Esophagus squamous epithelium (tissue), 5 donors: ENCODE data around the gene SGMS2. TPM values are rescaled to one million over a fixed set of nuclear protein-coding genes. Genes with fewer than 3 reads are reported as not detected.
"Not testable (repeated sequence)": the region's sequence is repeated elsewhere in the genome, so short reads cannot be mapped to it uniquely, and the experiment has no call there.

Source experiments
- DNase-seq: peaks from one replicate; lab custom pipeline; 2025; lab: John Stamatoyannopoulos, UW
- H3K27ac ChIP-seq, 4 donors: fragments of 200-600 bp; sonication (generic); one replicate each; pipeline ENCODE4 v1.5.1; 2016 to 2019; ENCODE audit warnings: mild to moderate bottlenecking in 1 of 4
- H3K27me3 ChIP-seq, 4 donors: fragments of 200-600 bp; sonication (generic); 1 replicate in 3 of 4; 2 replicates in 1 of 4; pipeline versions ENCODE4 v1.5.1 to v1.6.0; 2017 to 2021; ENCODE audit warnings: antibody characterized with exemption in 1 of 4
- H3K36me3 ChIP-seq, 3 donors: fragments of 200-600 bp; sonication (generic); one replicate each; pipeline ENCODE4 v1.5.1; 2016 to 2019
- H3K4me1 ChIP-seq, 3 donors: fragments of 200-600 bp; sonication (generic); one replicate each; pipeline ENCODE4 v1.5.1; 2017 to 2019
- H3K4me3 ChIP-seq, 4 donors: fragments of 200-600 bp; sonication (generic); 1 replicate in 3 of 4; 2 replicates in 1 of 4; pipeline ENCODE4 v1.5.1; 2016 to 2019; ENCODE audit warnings: mild to moderate bottlenecking in 2 of 4, moderate library complexity in 1 of 4
- H3K9me3 ChIP-seq, 3 donors: fragments of 200-600 bp; sonication (generic); one replicate each; pipeline ENCODE4 v1.5.1; 2016 to 2019
- CTCF ChIP-seq, 6 experiments: fragments of 450-650 bp in 4 of 6; fragments of 200-600 bp in 2 of 6; sonication (generic) in 2 of 6; IDR thresholded peaks; one replicate each; pipeline ENCODE4 v1.5.1; 2016 to 2019; ENCODE audit warnings: antibody characterized with exemption in 6 of 6, mild to moderate bottlenecking in 4 of 6, moderate library complexity in 4 of 6
- POLR2A ChIP-seq, 4 donors: fragments of 450-650 bp; IDR thresholded peaks; one replicate each; pipeline ENCODE4 v1.6.1; 2017; ENCODE audit warnings: antibody characterized with exemption in 4 of 4, mild to moderate bottlenecking in 4 of 4, moderate library complexity in 3 of 4
- WGBS, 2 donors: methylation state at CpG; one replicate each; pipeline ENCODE4 v1.1.5; 2018; 5-methylcytosine and 5-hydroxymethylcytosine counted together
- intact Hi-C: fragments of 100-400 bp; cut with DNase I; formaldehyde crosslinking; loops from one replicate; pipeline ENCODE4 v1.15.0; 2022
- total RNA-seq, 4 donors: library from RNA; depleted of rRNA; stranded (reverse); fragments of >200 nt; gene quantifications; one replicate each; pipeline ENCODE4 v1.1.0, GENCODE V29; 2016
- donor health status: DM: yes; HTN: yes; CAD: no.

Gene SGMS2
- total RNA-seq, 4 donors from 2014 or later = 53.4 to 153 (median 114) TPM

GRCh38 chr4:107917500-107917899 lies 92.8 kb downstream of the SGMS2 start:
- peaks cover 0 to 21% (median 0%) of the 10 kb centered on the region in 3 donors for H3K9me3 ChIP-seq
- H3K4me3 ChIP-seq = no peak overlapping the region
- TF ChIP-seq CTCF (IDR thresholded peaks at IDR 0.05) (no peak), POLR2A (IDR thresholded peaks at IDR 0.05) (no peak)
- H3K27me3 ChIP-seq = no peaks in the 10 kb centered on the region
- no peaks in the 10 kb centered on the region for H3K36me3 ChIP-seq
- no peak for DNase-seq
- no peak overlapping the region for H3K27ac ChIP-seq
- intact Hi-C loops = no loop called here
- no peaks in the 10 kb centered on the region for H3K4me1 ChIP-seq
- 88 to 93% methylated on average over 2 of the region's 2 CpGs for WGBS, 2 donors

GRCh38 chr4:107922486-107923473 lies 98.0 kb downstream of the SGMS2 start:
- intact Hi-C loops = no loop called here
- Histone ChIP-seq H3K27me3 (no peaks in the 10 kb centered on the region), H3K36me3 (no peaks in the 10 kb centered on the region), H3K4me1 (no peaks in the 10 kb centered on the region), H3K9me3 (peaks cover 0 to 21% (median 0%) of the 10 kb centered on the region in 3 donors), H3K27ac (no peak overlapping the region), H3K4me3 (no peak overlapping the region)
- WGBS, 2 donors = 57 to 69% methylated on average over 4 of the region's 4 CpGs
- TF ChIP-seq POLR2A (IDR thresholded peaks at IDR 0.05) (no peak), CTCF (IDR thresholded peaks at IDR 0.05) (no peak)
- DNase-seq = no peak

GRCh38 chr4:107925713-107926112 lies 101.0 kb downstream of the SGMS2 start:
- DNase-seq, H3K36me3 ChIP-seq, H3K9me3 ChIP-seq, H3K27ac ChIP-seq, H3K27me3 ChIP-seq, H3K4me1 ChIP-seq, H3K4me3 ChIP-seq, intact Hi-C loops: not testable (repeated sequence)

GRCh38 chr4:107926875-107927274 lies 102.1 kb downstream of the SGMS2 start:
- DNase-seq, H3K27me3 ChIP-seq, H3K36me3 ChIP-seq, intact Hi-C loops, H3K9me3 ChIP-seq, H3K27ac ChIP-seq, H3K4me3 ChIP-seq: not testable (repeated sequence)
- peaks cover 3 to 12% (median 5%) of the 10 kb centered on the region in 3 donors for H3K4me1 ChIP-seq
- WGBS, 2 donors = 71 to 92% methylated on average over 3 to 4 of the region's 4 CpGs

- peak; percentile 39 for DNase-seq
- Histone ChIP-seq H3K4me3 (peak within 1 kb of the TSS; percentile 60 to 82 (median 70)), H3K36me3 (peaks cover 0 to 2% (median 0%) of the 10 kb centered on the region in 3 donors), H3K9me3 (no peaks in the 10 kb centered on the region), H3K27me3 (peaks cover 0 to 6% (median 0%) of the 10 kb centered on the region in 4 donors), H3K4me1 (peaks cover 7 to 34% (median 11%) of the 10 kb centered on the region in 3 donors), H3K27ac (peak within 1 kb of the TSS; percentile 63 to 90 (median 82))
- intact Hi-C loops = no loop called here
- peak in 3 of 6 experiments; percentile 19 to 35 (median 35) for TF ChIP-seq CTCF (IDR thresholded peaks at IDR 0.05)
- peak in 2 of 4 donors; percentile 74 to 77 for TF ChIP-seq POLR2A (IDR thresholded peaks at IDR 0.05)
- 0 to 7% methylated on average over 18 to 23 of the region's 78 CpGs for WGBS, 2 donors
Measured at GRCh38 chr4:107930821-107931774, 106.4 kb downstream of the SGMS2 start, which contains the start of gene CYP2U1. Gene CYP2U1 (plus strand): TSS chr4:107931549. CDS start chr4:107931644, 95 bp downstream.
